Stimulated activated naive CD4-positive, alpha-beta T cell treated with Interleukin-2 at 50 U/mL for 16 hours (primary cell): ENCODE data around the gene MMD.
A peak's percentile ranks its signal among the peaks of the same experiment; 100 is the strongest.
"Not testable (repeated sequence)": the region's sequence is repeated elsewhere in the genome, so short reads cannot be mapped to it uniquely, and the experiment has no call there.

Experiments
- DNase-seq: peaks from one replicate; lab custom pipeline; 2025; lab: John Stamatoyannopoulos, UW

Gene MMD

DNA sequence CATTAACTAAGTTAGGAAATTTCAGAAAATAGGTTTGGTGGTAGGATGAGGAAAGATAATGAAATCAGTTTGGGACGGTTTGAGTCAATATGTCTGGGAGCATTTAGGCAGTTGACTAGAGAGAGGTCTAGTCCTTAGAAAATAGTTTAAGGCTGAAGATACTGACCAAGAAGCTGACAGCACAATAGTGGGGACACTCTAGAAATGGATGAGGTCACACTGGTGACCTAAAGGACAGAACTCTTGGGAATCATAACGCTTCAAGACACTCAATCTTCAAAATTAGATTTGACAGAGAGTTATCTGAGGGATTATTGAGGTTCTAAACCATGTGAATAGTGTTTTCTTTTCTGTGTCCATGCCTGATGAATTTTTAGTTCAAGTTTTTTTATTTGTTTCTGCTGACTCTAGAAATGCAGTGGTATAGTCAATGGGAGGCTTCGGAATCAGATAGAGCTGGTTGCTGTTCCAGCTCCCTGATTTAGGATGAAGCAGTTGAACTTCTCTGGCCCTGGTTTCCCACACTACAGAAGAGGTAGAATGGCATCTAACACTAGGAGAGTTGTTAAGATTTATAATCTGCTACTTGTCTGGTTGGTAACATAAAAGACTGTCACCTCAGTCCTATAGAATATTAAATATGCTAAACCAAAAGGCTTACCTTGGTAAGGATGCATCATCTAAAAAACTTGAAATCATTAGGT, 29.7 kb downstream of the MMD start:
- no peak for DNase-seq

DNA sequence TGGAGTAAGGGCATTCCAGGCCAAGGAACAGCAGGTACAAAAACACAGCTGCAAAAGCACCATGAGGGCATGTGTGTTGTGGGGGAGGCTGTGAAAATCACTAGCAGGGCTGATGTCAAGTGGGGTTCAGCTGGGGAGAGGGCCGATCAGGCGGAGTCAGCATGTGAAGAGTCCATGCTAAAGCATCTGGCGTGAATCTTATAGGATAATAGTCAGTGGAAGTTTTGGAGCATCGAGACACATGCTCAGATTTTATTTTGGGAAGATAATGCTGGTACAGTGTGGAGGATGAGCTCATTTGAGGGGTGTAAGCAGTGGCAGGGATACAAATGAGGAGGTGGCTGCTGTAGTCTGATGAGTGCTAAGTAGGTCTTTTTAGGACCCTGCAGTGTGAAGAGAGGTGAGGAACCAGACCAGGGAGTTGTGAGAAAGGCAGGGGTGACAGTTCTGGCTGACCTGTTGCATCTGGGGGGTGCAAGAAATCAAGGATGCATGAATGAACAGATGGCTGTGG, 30.3 kb downstream of the MMD start:
- DNase-seq = no peak

DNA sequence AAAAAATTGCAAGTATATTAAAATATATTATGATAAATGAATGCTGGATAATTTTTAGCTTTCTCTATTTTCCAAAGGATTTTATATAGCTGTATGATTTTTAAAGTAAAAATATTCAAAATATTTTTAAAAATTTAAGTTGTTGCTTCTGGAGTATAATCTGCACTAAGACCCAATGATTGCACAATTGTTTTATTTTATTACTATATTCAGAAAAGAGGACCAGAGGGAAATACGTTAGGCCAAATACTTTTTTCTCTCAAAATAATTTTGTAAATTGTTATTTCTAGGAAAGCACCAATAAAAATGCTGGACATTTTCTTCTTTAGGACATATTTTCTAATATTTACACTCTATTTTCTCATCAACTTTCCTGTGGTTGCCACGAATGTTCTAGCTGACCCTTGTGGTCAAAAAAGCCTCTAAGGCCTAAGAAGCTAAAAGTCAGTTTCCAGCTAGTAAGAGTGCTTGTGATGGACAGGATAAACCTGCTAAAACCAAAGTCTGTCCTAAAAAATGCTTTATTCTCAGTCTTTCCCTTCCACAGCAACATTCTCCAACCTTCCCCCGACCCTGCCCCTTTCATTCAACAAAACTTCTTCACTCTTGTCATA, 31.2 kb downstream of the MMD start:
- DNase-seq = no peak

DNA sequence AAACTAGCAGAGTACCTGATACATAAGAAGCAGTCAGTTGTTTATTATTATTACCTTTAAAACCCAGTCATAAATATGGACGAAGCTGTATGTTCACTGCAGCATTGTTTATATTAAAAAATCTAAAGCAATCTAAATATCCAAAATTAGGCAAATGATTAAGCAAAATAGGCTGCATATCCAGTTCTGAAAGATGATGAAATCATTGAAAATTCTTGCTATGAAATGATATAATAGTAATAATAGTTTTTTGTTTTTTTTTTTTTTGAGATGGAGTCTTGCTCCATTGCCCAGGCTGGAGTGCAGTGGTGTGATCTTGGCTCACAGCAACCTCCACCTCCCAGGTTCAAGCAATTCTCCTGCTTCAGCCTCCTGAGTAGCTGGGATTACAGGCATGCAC, 31.9 kb downstream of the MMD start:
- DNase-seq = not testable (repeated sequence)

DNA sequence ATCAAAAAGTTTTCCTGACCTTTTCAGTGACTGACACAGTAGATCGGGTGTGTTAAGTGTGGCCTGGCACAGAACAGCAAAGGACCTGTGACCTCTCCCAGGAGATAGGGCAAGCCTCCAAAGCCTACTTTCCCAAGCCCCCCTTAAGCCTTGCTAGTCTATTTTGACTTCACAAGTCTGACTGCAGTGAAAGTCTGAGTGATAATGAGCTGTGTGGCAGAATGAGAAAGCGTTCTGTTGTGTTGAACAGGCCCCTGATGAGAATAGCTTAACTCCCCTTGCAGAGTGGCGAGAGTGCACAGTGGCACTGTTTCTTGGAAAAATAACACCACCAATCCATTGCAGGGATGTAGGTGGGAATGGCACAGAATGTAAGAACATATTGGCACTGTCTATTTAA, 32.8 kb downstream of the MMD start:
- DNase-seq = no peak

DNA sequence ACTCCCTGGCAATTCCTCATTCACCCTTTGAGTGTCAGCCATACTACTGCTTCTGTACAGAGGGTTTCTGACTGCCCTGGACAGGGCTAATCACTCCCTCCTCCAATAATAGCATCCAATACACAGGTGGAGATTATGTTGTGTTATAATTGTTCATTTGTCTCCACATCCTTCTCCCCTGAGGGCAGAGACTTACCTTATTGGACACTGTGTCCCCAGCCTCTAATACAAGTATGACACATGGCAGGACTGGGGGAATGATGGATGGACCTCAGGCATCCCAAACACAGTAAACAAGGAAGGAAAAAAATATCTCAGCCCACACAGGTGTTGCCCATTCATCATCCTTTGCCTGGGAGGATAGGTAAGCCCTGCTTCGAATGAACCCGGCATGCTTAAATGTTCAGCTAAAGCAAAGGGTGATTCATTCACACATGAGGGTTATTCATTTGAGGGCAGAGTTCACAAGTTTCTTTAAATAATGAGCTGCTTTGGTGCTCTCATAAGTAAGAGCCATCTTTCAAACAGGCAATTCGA, 34.8 kb downstream of the MMD start:
- no peak for DNase-seq

DNA sequence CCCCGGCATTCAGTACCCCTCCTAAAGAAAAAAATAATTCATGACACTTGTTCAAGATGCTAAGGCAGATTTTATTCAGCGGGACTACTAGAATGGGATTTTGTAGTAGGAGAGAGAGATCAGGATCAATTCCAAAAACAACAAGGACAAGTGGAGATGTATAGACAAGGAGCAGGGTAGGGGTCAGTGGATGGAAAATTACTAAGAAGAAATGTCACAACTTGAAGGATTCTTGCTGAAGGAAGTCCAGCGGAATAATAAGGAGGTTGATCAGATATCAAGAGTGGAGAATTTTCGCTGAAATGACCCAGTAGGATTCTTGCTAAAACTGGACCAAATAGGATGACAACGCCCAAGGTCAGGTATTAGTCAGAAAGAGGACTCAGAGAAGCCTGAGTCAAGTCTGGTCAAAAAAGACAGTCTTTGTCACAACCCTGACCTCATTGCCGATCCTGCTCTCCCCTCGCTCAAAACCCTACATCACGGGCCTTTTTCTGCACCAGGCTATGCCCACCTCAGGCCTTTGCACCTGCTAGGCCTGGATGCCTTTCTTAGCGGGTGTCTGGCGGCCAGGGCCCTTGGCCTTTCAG, 36.9 kb downstream of the MMD start:
- no peak for DNase-seq

DNA sequence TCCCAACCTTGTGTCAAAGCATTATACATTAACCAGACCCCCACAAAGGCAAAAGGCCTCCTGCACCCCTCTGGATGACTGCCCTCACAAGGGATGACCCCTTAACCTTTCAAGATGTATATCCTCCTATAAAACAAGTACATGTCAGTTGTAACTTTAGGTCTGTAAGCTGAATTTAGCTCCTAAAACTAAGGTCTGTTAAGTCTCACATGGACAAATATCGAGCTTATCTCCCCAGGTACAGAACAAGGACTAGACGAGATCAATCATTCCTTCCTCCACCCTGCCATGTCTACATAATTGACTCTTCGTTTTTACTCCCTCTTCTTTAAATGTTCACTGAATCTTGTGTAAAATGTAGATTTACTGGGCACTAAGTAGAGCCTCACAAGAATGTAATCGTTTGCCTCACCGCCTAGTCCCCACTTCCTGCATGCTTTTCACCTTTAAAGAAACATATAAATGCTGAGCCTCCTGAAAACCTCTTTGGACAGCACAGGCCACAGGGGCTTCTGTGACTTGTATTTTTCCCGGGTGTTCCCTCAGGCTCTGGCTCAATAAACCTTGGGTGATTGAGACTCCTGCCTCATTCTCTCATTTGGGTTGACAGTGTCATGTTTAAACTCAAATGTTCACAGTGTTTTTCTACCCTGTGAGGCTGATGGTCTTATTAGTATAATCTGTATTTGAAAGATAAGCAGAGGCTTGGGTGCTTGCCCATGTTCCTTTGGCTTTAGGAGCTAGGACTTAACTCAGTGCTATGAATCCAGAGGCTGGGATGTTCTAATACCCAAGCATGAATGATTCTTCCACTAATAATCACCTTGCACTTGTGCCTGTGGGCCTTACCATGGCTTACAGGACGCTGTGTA, 37.6 kb downstream of the MMD start:
- no peak for DNase-seq

DNA sequence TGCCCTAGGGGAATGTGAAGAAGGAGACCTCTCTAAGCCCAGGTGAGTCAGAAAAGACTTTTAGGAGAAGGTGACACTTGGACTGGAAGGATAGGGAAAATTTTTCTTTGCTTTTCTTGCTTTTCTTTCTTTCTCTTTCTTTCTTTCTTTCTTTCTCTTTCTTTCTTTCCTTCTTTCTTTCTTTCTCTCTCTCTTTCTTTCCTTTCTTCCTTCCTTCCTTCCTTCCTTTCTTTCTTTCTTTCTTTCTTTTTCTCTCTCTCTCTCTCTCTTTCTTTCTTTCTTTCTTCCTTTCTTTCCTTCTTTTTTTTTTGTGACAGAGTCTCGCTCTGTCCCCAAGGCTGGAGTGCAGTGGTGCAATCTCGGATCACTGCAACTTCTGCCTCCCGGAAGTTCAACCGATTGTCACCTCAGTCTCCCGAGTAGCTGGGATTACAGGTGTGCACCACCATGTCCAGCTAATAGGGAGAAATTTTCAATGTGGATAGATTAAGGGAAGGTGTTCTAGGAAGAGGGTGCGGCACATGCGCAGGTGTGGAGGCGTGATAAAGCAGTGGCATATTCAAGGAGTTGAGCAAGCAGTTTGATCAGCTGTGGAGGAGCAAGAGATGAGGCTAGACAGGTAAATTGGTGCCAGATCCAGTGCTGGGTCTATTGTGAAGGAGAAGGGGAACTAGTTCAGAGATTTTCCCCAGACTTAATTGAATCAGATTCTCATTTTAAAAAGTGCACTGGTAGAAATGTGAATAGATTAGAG, 40.4 kb downstream of the MMD start:
- DNase-seq = no peak

DNA sequence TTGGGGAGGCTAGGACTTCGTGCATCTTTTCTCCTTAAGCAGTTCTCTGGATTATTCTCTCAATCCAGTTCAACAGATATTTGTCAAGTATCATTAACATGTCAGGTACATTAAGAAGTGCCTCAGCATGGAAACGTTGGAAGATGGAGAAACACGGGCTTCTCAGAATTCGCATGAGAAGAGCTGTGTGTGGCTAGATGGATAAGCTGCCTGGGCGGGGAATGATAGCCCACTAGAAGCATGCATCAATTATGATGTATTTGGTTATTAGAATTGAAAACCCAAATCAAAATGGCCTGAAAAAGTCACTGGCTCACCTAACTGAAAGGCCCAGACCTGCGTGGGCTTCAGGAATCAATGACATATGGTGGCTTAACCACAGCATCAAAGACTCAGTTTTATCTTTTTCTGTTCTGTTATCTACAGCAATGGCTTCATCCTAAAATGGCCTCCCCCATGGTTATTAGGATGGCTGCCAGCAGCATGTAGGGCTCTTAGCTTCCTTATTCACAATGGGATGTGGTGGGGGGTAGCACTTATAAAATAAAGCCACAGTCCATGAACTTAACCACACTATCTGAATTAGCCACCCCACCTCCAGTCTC, 43.9 kb downstream of the MMD start:
- DNase-seq = no peak

DNA sequence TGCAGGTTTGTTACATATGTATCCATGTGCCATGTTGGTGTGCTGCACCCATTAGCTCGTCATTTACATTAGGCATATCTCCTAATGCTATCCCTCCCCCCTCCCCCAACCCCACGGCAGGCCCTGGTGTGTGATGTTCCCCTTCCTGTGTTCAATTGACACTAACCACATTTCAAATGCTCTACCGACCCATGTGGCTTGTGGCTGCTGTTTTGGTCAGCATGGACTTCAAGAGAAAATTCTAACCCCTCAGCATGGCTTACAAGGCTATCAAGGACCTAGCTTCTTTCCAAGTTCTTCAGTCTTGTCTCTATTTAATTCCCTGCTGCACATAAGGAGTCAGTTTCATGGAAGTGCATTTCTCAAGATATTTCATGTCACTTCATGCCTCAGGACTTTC, 52.9 kb downstream of the MMD start:
- no peak for DNase-seq

DNA sequence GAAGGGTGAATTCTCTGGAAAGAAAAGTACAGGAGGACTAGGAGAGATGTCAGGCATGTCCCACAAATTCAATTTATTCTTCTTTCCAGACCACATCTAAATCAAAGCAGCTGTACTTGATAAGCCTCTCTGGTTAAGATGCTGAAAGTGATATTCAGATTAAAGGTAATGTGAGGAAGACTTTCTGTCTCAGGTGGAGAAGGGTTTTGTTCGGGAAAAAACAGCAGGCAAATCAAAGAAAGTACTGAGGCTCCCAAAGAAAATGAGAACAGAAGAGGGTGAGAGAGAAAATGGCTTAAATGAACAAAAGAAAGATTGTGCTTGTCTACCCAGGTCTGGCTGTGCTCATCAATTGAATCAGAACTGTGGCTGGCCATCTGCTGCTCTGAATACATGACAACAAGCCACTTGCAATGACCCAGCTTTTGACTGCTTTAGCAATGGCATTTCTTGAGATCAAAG, 55.6 kb downstream of the MMD start:
- DNase-seq = no peak

DNA sequence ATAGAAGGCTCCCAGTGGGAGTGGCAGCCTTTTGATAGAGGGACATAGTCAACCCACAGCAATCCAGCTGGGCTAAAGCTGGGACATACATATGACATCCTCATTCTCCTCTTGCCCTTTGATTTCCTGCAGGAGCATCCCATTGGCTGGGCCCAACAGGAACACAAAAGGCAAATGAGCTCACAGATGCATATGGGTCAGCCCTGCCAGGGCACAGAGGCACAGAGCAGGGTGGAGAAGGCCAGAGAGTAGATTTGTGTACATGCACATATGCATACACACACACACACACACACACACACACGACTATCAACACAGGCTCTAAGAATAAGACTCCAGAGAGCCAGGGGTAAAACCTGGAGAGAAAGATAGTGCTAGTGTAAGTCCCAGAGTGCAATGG, 58.6 kb downstream of the MMD start:
- DNase-seq = no peak

DNA sequence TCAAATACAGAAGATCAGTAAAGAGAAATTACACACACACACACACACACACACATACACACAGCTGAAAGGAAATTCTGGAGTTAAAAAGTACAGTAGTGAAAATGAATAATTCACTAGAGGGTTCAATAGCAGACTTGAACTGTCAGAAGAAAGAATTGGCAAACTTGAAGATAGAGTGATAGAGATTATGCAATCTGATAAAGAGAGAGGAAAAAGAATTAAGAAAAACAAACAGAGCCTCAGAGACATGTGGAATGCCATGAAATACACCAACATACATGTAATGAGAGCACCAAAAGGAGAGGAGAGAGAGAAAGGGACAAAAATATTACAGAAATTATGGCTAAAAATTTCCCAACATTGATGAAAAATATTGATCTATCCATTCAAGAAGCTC, 60.7 kb downstream of the MMD start:
- no peak for DNase-seq

DNA sequence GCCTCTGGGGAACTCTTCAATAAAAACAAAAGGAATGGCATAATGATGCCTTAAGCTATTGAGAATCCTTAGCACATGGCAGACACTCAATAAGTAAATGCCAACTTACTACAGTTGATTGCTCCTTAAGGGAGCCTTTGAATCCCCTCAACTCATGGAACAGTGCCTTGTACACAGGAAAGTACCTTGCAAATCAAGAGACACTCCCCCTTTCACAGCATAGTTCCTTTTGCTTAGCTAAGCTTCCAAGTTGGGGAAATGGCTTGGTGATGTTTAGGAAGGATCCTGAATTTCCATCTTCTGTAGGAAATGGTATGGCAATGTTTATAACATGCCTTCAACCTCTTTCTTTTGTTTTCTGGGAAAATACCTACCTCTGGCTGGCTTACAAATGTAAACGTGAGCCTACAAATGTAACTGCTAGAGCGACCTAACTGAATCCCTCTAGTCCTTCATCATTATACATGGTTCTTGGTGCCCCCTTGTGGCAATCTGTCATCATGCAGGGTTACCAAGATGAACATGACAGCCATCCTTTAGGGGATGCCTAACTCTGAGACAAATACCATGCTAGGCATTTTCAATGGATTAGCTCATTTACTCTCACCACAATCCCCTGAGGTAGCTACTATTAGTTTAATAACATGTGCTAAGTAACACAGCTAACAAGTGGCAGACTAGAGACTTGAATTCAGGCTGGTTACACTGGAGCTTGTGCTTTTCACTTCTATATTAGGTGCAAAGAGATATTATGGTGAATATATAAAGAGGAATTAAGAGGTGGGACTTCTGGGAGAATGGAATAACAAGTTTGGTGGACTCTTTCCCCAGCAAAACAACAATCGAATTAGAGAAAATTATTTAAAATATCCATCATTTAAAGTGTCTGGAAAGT, 65.0 kb downstream of the MMD start:
- peak; percentile 58 for DNase-seq

DNA sequence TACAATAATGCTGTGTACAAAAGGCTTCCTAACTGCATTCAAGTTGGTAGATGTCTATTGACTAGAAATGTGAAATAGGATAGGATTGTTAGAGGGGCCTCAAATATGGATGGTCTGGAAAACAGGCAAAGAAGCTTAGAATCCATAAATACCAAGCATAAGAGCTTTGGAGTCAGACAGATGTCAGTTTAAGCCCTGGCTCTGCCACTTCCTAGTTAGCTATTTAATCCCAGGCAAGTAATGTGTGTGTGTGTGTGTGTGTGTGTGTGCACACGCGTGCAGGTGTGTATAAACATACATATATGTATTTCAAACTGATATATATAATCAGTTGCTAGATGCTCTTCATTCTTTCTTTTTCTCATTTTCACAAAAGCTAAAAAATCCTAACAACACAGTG, 66.7 kb downstream of the MMD start:
- DNase-seq = no peak

DNA sequence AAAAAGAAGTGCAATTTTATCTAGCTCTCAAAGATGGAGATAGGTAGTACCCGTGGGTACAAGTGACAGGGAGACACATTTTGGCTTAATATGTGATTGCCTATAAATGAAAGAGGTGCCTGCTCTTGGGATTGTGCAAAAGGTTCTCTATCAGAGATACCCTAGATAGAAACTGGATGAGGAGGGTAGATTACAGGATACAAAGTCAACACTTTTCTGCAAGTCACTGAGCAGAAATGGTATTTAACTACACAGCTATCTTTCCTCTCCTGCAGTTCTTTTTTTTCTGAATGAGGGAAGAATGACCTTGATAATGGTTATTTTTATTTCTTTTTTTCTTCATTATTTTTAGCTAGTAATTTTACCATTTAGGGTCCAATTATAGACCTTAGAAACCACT, 67.6 kb downstream of the MMD start:
- no peak for DNase-seq

DNA sequence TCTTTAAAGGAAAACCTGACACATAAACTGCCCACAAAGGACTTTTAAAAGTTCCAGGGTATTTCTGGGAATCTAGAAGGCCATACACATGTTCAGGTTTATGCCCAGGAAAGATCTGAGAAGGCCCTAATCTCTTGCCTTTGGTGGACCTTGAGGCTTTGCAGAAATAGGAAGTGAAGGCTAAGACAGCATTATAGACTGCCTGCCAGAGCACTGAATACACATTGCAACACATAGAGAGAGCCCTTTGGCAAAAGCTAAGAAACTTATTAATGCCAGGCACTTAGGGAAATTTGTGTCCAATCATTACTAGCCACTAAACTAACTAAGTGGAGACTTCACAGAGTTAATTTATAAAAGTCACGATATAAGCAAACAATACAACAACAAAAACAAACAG, 70.4 kb downstream of the MMD start:
- no peak for DNase-seq

DNA sequence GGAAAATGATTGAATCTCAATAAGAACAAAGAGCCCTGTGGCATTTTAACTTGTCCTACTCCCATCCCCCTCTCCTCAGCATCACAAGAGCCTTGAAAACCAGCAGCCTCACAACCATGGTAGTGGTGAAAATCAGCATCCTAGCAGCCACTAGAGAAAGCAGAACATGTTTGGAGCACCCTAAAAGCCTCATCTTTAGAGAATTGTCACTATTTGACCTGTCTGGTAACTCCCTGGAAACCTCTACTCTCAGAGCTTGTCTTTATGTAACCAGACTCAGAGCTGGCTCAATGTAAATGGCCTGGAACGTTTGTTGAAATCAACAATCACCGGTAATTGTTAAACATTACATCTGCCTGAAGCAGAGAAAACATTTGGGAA, 70.8 kb downstream of the MMD start:
- DNase-seq = no peak

DNA sequence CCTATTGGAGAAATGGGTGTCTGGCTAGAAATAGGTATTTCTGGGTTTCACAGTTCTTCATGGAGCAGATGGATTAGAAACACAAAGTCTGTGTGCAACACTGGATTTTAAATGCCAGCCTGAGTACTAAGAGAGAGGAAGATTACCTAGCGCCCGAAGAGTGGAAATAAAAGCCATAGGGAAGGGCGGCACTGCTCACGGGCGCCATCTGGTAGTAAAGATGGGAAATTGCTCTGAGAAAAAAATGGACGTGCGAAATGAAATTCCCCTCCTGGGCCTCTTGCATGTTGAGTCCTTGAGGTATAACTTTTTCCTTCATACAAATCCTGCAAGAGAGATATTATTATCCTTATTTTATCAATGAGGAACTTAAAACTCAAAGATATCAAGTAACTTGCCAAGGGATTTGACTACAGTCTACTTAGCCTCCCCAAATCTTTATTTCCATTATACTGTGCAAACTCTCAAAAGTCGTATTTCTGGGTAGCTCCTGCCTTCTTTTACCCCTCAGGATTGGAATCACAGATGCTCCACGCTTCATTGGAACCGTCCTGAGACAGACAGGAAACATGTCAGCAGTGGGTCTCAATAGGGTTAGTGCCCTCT, 72.8 kb downstream of the MMD start:
- DNase-seq = no peak
